ENCODE results near the gene KRT78. TPM values are rescaled to one million over a fixed set of nuclear protein-coding genes. Genes with fewer than 3 reads are reported as not detected.

KRT78 gene
- polyA plus RNA-seq, 1 experiment = not detected

GRCh38 chr12:52874573-52875435 is 26.0 kb upstream of the KRT78 start:
- ChIA-PET CTCF (interaction anchor here (0.7 to 13.0 kb wide), 15 partner anchors 10 to 731 kb away, joined by 3 to 283 read pairs (median 5); partner anchors contain the start of gene KRT74), POLR2A (no interaction called here)
- DNase-seq (ENCODE audit: low read depth) = no peak

GRCh38 chr12:52873832-52874572 is 25.2 kb upstream of the KRT78 start:
- CTCF ChIA-PET = interaction anchor here (0.7 to 13.0 kb wide), 16 partner anchors 8 to 718 kb away, joined by 3 to 283 read pairs (median 4); partner anchors contain the start of gene KRT74
- no peaks in the 10 kb centered on the region for H3K36me3 ChIP-seq (ENCODE audit: control insufficient read depth, insufficient read depth, low read length)
- H3K27me3 ChIP-seq (ENCODE audit: control insufficient read depth, insufficient read depth, low read length) = no peaks in the 10 kb centered on the region
- TF ChIP-seq CTCF (IDR thresholded peaks at IDR 0.05; ENCODE audit: insufficient read depth, low read depth, low read length) = no peak
- H3K4me3 ChIP-seq (ENCODE audit: low read depth, low read length) = peak overlapping the region; percentile 42
- POLR2A ChIA-PET = no interaction called here
- peak; percentile 66 for DNase-seq (ENCODE audit: low read depth)

More at GRCh38 chr12:52874573-52875435, 26.0 kb upstream of the KRT78 start:
- Histone ChIP-seq H3K4me3 (ENCODE audit: low read depth, low read length) (0 out of 2 replicates have a peak overlapping the region, but pooled peaks have one; percentile 14), H3K27me3 (ENCODE audit: control insufficient read depth, insufficient read depth, low read length) (no peaks in the 10 kb centered on the region), H3K36me3 (ENCODE audit: control insufficient read depth, insufficient read depth, low read length) (no peaks in the 10 kb centered on the region)
- TF ChIP-seq CTCF (IDR thresholded peaks at IDR 0.05; ENCODE audit: insufficient read depth, low read depth, low read length) = no peak

- Histone ChIP-seq H3K36me3 (ENCODE audit: control insufficient read depth, insufficient read depth, low read length) (no peaks in the 10 kb centered on the region), H3K4me3 (ENCODE audit: low read depth, low read length) (no peak overlapping the region), H3K27me3 (ENCODE audit: control insufficient read depth, insufficient read depth, low read length) (no peaks in the 10 kb centered on the region)
- TF ChIP-seq CTCF (IDR thresholded peaks at IDR 0.05; ENCODE audit: insufficient read depth, low read depth, low read length) = no peak
- DNase-seq (ENCODE audit: low read depth) = no peak
- ChIA-PET CTCF (interaction anchor here (0.9 to 13.0 kb wide), 12 partner anchors 8 to 718 kb away, joined by 3 to 283 read pairs (median 5); partner anchors contain the start of gene KRT74), POLR2A (no interaction called here)
These were observed 24.7 kb upstream of the KRT78 start for GRCh38 chr12:52873513-52873831.

- ChIA-PET CTCF (interaction anchor here (0.8 to 13.0 kb wide), 9 partner anchors 8 to 717 kb away, joined by 3 to 283 read pairs (median 13); partner anchors contain the start of gene KRT74), POLR2A (no interaction called here)
- H3K27me3 ChIP-seq (ENCODE audit: control insufficient read depth, insufficient read depth, low read length) = no peaks in the 10 kb centered on the region
- H3K36me3 ChIP-seq (ENCODE audit: control insufficient read depth, insufficient read depth, low read length) = no peaks in the 10 kb centered on the region
- TF ChIP-seq CTCF (IDR thresholded peaks at IDR 0.05; ENCODE audit: insufficient read depth, low read depth, low read length) = no peak
- no peak overlapping the region for H3K4me3 ChIP-seq (ENCODE audit: low read depth, low read length)
- no peak for DNase-seq (ENCODE audit: low read depth)
These were observed 24.0 kb upstream of the KRT78 start for GRCh38 chr12:52872644-52873389.

All from BJ (cell line).